Activated CD4-positive, alpha-beta T cell treated with anti-CD3 and anti-CD28 coated beads for 24 hours (primary cell): ENCODE data around the gene IQGAP2.
"Not testable (repeated sequence)": the region's sequence is repeated elsewhere in the genome, so short reads cannot be mapped to it uniquely, and the experiment has no call there.

ENCODE experiments used
- DNase-seq, 2 donors: peaks; one replicate each; pipeline ENCODE4 v3.0.0-alpha.2; 2020; ENCODE audit warnings: low read depth in 2 of 2

IQGAP2 gene

DNA sequence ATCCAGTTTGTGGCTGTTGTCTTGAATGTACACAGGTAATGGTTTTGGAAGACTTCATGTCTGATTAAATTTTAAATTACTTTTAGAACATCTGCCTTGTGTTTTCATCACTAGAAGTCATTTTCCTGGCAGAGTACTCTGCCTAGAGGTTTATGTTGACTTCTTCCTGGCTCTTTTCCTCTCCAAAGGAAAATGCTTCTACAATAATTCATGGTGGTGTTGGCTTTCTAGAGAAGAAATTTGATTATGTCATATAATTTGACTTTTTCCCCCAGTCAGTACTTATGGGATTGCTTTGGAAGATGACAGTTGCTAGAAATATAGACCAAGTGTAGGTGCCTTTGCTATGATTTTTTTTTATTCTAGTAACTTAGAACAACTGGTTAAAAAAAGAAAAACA lies 173.4 kb downstream of the IQGAP2 start:
- no peak for DNase-seq

DNA sequence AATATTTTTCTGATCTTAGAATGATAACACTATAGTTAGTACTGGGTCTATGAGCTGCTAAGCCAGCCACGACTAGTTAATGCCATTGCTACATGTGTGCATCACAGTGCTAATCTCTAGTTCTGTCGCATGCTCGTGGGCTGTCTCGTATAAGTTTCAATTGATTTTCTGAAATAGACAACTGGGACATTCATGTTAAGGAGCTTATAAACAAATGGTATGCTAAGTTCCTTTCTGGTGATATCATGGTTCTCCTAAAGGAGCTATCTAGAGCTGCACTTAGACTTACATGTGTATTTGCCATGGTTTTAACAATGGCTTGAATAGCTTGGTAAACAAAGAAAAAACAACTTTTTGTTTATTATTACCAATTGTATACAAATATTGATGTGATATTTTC lies 173.9 kb downstream of the IQGAP2 start:
- DNase-seq = no peak

DNA sequence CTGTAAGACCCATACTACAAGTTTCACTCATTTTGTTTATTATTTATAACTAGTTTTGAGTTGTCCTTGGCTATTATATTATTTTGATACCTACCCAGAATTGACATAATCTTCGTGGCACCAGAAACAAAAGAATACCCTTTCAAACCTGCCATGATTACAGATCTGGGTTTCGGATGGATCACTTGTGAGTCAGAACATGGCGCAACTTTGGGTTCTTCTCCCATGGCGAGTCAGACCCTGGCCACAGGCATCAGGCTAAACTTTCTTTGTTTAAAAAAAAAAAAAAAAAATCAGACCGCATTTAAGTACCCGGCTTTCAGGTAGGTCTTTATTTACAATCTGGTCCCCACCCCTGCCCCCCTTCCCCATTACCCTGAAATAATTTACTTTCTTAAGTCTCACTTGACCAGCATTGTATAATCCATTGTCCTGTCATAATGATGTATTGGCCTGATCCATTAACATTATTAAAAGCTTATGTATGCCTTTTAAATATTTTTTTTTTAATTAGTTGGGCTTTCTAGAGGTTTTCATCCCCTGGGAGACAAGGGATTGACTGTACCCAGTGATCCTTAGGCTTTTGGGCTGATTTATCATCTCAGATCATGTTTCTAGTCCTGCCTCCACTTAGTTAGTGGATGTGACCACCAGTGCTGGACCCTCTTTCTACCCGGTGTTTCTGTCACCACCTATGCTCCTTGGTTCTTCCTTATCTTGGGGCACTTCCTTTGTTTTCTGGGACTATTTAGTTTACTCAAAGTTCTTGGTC lies 176.3 kb downstream of the IQGAP2 start:
- DNase-seq = no peak

DNA sequence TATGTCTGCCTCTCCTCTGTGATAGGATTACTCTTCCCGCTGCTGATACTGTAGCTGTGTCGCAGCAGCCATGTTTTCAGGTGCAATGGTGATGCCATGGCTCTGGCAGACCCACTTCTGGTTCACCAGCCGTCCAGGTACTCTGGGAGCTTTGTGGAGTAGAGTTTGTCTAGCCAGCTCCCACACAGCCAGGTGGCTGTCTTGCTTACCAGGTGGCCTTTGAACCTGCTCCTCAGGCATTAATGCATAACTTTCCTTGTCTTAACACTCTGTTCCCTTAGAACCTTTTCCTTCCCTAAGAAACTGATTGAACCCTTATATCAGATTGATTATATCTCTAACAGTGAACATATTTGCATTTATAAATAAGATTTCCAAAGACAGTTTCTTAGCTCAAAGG lies 177.9 kb downstream of the IQGAP2 start:
- no peak for DNase-seq

DNA sequence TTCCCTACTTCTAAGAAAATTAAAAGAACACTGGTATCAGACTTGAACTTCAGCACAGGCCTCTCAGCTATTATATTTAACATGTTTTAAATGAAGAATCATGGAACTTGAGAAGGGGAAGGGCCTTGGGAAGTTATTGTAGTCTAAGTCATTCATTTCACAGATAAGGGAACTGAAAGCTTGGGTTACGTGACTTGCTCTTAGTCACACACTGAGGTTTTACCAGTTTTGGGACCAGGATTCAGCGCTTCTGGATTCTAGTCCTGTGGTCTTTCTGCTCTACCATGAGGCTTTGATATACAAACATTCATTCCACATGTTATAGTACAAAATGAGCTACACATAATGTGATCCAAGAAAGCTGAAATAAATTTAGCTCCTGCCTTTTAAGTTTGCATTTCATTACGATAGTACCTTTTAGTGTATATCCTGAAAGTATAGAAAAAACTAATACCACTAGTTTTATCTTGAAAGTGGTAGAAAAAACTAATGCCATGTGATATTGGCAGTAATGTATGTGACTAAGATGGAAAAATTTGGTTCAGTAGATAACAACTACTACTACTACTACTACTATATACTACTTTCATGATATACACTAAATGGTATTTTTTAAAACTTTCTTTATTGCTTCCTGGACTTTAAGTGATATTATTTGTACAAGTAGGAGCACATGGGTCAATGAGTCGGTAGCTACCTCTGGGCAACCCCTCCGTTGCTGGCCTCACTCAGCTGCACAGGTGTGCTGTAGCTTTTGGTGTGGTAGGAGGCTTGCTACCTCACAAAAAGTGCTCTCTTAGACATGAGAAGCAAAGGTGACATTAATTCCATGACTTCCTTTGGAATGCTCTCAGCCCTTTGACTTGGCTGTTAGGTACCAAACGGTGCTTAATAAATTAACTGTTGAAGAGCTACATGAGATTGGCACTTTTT lies 179.4 kb downstream of the IQGAP2 start:
- DNase-seq = no peak

DNA sequence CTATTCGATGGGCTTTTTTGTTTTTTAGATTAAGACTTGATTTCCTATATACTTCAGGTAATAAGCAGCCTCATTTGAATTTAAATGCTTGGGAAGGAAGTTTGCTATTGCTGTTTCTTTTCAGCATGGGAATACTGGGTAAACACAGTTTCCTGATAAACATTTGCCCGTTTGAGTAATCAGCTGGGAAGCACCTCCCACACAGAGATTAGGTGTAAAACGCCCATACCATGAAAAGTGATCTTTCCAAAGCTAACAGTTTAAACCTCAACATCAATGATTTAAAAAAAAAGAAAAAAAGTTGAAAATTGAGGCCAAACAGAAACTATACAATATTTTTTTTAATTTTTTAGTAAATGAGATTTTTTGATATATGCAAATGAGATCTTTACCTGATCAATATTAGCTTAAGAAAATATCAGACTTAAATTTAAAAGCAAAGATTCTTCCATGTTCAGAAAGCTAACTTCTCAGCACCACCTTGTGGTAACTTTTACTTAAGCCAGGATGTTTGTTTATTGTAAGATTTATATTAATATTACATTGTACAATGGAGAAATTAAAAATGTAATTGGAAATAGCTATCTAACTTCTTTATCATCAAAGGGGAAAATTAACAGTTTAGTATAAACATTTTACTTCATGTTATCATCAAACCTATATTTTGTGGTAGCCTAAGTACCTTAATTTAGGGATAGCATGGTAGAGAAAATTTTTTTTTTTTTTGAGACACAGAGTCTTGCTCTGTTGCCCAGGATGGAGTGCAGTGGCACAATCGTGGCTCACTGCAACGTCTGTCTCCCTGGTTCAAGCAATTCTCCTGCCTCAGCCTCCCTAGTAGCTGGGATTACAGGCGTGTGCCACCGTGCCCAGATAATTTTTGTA lies 180.3 kb downstream of the IQGAP2 start:
- DNase-seq = no peak

DNA sequence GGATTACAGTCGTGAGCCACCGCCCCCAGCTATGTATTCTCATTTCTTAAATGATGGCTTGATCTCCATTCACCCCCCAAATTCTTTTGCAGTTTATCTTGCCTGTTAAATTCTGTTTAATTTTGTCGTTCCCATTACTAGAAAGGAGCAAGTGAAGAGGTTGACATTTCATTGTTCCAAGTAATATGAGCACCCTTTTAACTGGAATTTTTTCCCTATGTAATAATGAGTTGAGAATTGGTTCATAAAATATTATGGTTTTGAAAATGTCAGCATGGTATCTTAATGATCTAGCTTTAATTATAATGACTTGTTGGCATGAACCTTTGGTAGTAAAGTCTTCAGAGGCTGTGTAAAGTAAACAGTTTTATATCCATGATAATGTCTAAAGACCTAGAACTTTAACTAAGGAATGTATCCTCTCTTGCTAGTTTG lies 182.7 kb downstream of the IQGAP2 start:
- no peak for DNase-seq

DNA sequence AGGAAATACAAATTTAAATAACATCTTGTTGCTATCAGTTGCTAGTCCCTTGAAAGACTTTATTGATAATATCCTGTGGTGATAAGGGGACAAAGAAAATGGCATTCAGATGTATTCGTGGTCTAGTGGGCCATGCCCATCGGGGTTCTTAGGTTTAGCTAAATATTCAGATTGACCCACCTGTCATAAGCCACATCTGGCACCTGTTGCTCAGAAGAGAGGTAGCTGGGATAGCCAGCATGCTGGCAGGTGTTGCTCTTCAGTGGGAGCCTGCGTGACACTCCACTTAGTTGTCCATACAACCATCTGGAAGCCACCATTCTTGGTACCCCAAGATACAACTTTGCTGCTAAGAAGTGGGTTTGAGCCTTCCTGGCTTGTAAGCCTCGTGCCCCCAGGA lies 183.4 kb downstream of the IQGAP2 start:
- no peak for DNase-seq

DNA sequence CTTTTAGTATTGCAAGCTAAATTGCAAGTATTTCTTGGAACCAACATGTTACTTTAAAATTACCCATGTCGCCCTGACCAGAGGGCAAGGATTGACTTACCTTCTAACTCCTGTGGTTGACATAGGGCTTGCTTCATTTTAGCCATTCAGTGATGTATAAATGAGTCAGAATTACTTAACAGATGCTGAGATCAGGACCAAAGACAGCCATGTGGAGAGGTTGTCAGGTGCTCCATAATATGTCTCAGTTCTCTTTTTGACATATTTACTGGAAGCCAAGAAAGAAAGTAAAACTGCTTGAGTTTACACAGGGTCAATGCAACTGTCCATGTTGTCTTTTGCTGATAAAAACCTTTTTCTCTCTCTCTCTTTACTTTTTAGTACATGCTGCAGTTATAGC lies 186.9 kb downstream of the IQGAP2 start:
- DNase-seq = no peak

DNA sequence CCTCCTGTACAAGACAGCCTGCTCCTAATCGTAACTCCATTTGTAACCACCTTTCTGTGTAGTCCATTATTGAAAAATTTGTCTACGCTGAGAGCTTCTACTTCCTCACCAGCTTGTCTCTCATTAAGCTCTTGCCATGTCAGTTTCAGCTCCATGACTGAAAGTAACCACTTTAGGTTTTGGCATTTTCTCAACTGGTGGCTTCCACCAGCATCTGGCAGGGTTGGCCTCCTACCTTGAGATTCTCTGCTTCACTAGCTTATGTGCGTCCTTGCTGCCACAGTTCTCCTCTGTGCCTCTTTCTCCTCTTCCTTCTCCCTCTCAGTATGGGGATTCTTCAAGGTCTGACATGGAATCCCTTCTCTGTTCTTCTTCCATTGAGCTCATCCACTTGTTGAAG lies 188.3 kb downstream of the IQGAP2 start:
- no peak for DNase-seq

DNA sequence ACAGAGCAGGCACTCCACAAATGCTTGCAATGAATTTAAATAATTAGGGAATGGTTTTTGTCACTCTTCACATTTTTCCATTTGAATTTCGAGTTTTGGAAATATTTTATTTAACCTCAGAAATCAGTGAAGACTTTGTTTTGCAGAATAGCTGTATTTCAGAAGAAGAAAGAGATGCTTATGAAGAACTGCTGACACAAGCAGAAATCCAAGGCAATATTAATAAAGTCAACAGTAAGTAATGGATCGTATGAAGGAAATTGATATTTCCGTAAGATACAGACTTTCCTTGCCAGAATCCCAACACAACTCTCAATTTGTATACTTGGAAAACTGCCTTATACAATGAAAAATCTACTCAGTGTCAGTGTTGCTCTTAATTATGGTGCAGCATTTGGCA lies 189.6 kb downstream of the IQGAP2 start:
- no peak for DNase-seq

DNA sequence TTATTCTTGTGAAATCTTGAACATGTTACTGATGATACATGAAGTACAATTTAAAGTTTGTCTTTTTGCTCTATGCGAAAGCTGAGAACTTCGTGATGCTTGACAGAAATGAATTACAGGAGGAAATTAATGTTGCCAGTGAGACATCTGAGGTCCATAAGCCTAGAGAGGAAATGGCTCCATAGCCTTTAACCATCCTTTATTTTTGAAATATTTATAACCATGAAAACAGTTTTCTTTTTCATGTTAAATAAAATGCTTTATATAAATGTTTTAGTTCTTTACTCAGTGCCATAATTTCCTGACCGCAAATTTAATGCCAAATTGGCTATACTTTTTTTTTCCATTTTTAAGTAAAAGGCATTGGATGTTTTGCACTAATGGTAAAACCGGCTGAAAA lies 191.0 kb downstream of the IQGAP2 start:
- no peak for DNase-seq

DNA sequence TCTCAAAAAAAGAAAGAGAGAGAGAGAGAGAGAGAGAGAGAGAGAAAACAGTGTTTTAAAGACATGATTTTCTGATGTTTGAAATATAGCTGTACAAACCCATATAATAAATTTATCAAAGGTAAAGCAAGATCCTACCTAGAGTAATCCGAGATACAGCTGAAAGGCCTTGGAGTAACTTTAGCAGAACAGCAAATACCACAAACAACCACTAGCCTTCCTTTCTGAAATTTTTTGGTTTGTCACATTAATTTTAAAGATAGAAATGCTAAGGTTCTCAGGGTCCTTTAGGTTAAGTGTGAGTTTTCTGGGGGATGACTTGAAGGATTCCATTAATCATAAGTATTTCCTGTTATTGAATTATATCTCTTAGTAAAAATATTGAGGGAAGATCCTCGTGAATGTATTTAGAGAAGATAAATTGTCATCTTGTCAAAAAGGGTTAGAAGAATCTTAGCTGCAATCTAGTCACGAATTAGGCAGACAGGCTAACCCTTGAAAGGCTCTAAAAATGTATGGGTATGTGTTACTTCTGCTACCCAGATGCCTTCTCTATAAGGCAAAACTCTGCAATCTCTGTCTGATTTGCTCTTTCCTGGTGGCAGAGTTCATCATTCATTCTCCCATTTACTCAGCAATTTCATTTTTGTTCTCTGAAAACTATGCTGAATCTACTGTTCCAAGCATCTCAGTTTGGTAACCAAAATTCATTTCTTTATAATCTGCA lies 192.8 kb downstream of the IQGAP2 start:
- no peak for DNase-seq

DNA sequence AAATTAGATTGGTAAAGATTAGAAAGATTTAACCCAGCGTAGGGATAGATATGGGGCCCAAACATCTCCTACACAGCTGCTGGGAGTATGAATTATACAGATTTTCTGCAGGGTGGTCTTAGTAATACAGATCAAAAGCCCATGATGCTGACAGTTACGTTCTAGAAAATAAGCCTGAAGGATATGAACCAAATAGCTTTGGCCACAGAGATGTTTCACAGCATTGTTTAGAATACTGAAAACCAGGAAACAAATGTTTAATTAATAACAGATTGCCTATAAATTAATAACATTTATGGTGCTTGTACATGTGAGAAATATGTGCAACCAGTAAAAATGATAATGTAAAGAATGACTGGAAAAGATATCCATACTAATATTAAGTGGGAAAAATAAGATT lies 195.4 kb downstream of the IQGAP2 start:
- no peak for DNase-seq

DNA sequence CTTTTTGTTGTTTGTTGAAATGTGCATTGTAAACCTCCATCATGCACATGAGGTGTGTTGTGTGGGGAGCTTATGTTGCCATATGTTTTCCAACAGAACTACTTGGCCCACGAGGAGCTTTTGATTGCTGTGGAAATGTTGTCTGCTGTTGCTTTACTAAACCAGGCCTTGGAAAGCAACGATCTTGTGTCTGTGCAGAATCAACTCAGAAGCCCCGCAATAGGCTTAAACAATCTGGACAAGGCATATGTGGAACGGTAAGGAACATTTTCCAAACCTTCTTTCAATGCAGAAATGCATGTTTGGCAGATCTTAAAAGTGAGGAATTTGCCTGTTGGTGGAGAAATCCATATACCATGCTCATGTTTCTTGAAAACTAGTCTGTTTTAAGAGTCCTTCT lies 197.6 kb downstream of the IQGAP2 start:
- DNase-seq = no peak

DNA sequence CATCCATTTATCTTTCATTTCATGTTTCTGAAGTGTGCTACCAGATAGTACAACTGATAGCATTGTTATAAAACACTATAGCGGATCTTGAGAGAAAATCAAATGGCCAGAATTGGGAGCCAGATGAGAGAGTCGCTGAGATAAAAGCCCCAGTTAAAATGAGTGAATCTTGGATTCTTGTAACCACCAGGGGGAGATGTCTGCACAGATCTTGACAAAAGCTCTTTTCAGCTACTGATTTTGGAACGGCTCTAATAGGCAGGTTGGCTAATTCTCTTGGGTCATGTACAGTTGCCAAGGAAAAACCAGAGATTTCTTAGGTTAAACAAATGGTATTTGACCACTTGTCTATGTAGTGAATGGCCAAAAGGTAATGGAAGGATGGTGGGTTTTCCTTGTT lies 198.4 kb downstream of the IQGAP2 start:
- peak in 1 of 2 donors; percentile 17 for DNase-seq

DNA sequence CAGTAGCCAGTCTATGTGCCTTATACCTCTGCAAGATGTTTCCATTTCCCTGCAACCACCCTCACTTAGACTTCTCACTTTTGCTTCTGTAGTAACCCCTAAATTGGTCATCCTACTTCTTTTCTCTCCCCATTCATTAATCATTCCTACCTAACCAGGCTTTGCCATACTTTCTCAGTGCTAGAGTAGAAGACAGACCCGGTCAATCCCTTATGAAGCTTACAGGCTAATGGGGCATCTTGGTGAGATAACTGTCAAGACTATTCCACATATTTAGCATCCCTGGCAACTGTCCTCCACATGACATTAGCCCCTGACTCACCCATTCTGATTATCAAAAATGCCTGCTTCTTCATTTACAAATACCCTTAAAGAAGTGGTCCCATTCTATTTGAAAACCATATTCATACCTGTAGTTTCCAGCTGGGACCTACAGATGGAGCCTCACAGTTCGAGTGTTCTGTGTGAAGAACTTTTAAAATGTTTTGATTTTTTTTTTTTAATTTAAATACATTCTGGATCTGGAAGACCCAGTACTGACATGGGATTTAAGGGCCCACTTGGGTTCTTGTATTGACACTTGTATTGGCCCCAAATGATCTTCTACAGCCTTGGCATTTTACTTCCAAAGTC lies 199.1 kb downstream of the IQGAP2 start:
- no peak for DNase-seq

DNA sequence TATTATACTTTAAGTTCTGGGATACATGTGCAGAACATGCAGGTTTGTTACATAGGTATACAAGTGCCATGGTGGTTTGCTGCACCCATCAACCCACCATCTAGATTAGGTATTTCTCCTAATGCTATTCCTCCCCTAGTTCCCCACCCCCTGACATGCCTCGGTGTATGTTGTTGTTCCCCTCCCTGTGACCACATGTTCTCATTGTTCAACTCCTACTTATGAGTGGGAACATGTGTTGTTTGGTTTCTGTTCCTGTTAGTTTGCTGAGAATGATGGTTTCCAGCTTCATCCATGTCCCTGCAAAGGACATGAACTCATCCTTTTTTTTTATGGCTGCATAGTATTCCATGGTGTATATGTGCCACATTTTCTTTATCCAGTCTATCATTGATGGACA lies 200.9 kb downstream of the IQGAP2 start:
- not testable (repeated sequence) for DNase-seq

DNA sequence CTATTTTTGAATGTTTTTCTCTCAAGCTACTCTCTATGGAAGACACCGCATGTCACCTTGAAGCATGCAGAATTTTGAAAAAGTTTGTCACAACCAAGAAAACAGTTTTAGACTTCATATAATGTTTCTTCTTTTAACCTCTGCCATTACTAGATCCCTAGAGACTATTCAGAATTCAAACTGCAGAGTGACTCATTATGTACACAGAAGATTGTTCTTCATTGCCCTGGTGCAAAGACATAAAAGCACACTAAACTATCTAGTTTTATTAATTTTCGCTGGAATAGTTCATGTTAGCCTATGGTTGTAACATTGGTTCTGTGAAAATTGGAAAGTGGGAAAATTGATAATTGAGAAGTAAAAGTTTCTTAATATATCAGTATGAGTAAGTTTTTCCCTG lies 201.8 kb downstream of the IQGAP2 start:
- no peak for DNase-seq

DNA sequence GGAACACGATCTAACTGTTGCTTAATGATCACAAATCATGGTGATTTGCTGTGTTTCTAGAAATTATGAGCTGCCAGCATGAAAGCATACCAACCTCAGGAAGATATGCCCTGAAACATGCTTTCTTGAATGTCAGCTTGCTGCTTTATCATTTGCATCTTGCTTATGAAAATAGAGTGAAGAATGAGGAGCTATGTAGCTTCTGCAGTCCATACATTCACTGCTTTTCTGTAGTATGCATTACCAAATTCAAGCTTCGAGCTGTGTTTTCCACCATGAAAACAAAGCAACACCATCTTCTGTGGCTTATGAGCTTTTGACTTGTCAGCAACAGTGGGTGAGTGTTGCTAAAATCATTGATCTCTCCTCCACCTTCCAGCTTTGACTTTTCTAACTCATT lies 203.6 kb downstream of the IQGAP2 start:
- no peak for DNase-seq

DNA sequence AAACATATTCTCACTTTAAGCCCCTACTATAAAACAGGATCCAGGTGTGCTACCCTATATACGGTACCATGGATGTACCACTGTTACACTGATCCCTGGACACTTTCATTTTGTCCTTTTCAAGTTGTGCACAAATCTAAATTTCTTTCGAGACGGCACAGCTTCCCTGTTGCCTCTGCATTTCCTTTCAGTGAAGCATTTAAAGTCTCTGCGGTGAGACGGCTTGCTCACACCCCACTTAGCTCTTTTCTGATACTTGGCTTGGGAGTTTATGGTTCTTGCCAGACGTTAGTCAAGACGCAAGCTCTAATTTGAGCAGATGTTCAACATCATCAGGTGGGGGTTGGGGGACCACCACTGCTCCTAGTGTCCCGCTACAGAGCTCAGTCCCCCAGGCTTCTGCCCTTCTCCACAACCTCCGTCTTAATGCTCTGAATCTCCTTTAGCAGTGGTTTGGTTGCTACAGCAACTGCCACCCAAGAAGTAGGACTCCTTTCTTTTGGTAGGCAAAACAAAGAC lies 204.3 kb downstream of the IQGAP2 start:
- DNase-seq = no peak
